ENCODE data around the gene MIER3.
"Not testable (repeated sequence)": the region's sequence is repeated elsewhere in the genome, so short reads cannot be mapped to it uniquely, and the experiment has no call there.

MIER3 gene

GRCh38 chr5:56951946-56952691, at the start of gene MIER3:
TSS of gene MIER3 (minus strand) at chr5:56952123. CDS start at chr5:56952102, 21 bp downstream.
- DNase-seq, result peak; percentile 76

- DNase-seq, result no peak
Observed at GRCh38 chr5:56995596-56995995, 43.7 kb upstream of the MIER3 start.

- no peak for DNase-seq
Observed at GRCh38 chr5:56993241-56993640, 41.3 kb upstream of the MIER3 start.

- no peak for DNase-seq
Observed at GRCh38 chr5:56989676-56990075, 37.8 kb upstream of the MIER3 start.

- DNase-seq, result no peak
Observed at GRCh38 chr5:56988490-56988889, 36.6 kb upstream of the MIER3 start.

GRCh38 chr5:56987171-56987570, 35.2 kb upstream of the MIER3 start:
- no peak for DNase-seq

- DNase-seq, result peak; percentile 44
Observed at GRCh38 chr5:56986626-56986947, 34.7 kb upstream of the MIER3 start.

GRCh38 chr5:56985936-56986625, 34.2 kb upstream of the MIER3 start:
- DNase-seq, result peak; percentile 44

- peak; percentile 51 for DNase-seq
Observed at GRCh38 chr5:56984445-56984844, 32.5 kb upstream of the MIER3 start.

- peak; percentile 91 for DNase-seq
Observed at GRCh38 chr5:56983593-56984361, 31.9 kb upstream of the MIER3 start.

- DNase-seq, result no peak
Observed at GRCh38 chr5:56981548-56982315, 29.8 kb upstream of the MIER3 start.

- no peak for DNase-seq
Observed at GRCh38 chr5:56979968-56980367, 28.0 kb upstream of the MIER3 start.

- not testable (repeated sequence) for DNase-seq
Observed at GRCh38 chr5:56979526-56979925, 27.6 kb upstream of the MIER3 start.

GRCh38 chr5:56977822-56978221, 25.9 kb upstream of the MIER3 start:
- no peak for DNase-seq

- DNase-seq, result no peak
Observed at GRCh38 chr5:56977021-56977420, 25.1 kb upstream of the MIER3 start.

- DNase-seq, result no peak
Observed at GRCh38 chr5:56974241-56974640, 22.3 kb upstream of the MIER3 start.

- no peak for DNase-seq
Observed at GRCh38 chr5:56973473-56973872, 21.6 kb upstream of the MIER3 start.

GRCh38 chr5:56971275-56971674, 19.4 kb upstream of the MIER3 start:
- DNase-seq, result no peak

GRCh38 chr5:56964173-56964572, 12.2 kb upstream of the MIER3 start:
- DNase-seq, result no peak

- no peak for DNase-seq
Observed at GRCh38 chr5:56963246-56963645, 11.3 kb upstream of the MIER3 start.

- no peak for DNase-seq
Observed at GRCh38 chr5:56962286-56962685, 10.4 kb upstream of the MIER3 start.

GRCh38 chr5:56961746-56962145, 9.8 kb upstream of the MIER3 start:
- DNase-seq, result no peak

GRCh38 chr5:56959326-56959725, 7.4 kb upstream of the MIER3 start:
- no peak for DNase-seq

Measured in OCI-M1 (cell line).